CD4-positive, alpha-beta T cell treated with Interleukin-10 for 1 hour (primary cell): ENCODE data around the gene UTS2R.

ENCODE experiments used
- DNase-seq: peaks from one replicate; pipeline ENCODE4 v3.0.0-alpha.2; 2020

Gene UTS2R

DNA sequence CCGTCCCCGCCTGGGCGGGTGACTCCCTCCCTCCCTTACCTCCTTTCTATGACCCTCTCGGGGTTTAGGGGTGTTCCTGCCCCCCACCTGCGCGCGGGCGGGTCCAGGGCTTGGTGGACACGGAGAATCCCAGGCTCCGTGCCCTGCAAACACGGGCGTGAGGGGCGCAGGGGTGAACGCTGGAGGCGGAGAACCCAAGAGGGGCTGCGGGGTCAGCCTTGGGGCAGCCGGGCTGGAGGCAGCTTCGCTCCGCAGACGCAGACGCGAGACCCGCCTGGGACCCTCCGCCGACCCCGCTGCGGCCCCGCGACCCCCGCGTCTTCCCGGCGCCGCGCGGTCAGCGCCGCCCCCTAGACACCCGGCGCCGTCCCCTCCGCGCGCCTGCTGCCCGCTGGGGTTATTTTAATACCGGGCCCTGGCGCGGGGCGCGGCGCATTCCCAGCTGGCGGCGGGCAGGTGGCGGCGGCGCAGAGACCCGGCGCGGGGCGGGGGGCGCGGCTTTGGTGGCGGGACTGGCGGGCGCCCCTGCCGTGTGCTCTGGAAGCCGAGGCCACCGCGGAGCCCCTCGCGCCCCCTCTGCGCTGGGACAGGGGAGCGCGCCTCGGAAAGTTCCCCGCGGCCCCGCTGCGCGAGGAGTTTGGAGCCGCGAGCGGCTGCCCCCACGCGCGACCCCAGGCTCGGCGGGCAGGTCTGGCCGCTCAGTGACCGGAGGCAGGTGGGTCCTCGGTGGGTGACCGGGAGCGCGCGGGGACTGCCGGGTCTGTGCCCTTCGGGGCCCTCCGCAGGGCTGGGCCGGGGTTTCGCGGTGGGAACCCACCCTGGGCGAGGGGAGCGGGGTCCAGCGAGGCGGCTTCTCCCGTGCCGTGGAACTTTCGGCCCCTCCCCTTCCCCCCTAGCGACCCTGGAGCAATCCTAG, at the start of gene UTS2R:
Gene UTS2R, plus strand, starts transcription at position 433 of the 916 bp plus-strand sequence. CDS start 2,560 bp downstream, outside the sequence.
- DNase-seq = no peak

DNA sequence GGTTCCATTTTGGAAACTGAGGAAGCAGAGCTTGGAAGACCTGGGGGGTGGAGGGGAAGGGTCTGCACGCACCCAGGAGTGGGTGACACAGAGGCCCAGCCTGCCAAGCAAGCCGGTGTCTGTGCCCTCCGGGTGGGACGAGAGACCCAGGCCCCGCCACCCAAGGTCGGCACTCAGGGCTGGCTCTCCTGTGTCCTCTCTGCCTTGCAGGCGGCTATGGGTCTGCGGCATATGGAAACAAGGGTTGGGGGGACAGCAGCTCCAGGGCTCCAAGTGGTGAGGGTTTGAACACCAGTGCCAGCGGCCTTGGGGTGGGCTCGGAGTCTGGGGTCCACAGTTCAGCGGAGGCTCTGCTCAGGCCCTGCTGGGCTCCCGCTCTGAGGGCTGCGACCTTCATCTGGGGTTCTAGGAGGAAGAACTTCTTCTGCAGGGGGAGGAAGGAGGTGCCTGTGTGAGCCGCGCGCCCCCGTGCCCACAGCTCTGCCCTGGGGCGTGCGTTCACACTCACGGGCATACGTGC, 49.6 kb upstream of the UTS2R start:
- no peak for DNase-seq

DNA sequence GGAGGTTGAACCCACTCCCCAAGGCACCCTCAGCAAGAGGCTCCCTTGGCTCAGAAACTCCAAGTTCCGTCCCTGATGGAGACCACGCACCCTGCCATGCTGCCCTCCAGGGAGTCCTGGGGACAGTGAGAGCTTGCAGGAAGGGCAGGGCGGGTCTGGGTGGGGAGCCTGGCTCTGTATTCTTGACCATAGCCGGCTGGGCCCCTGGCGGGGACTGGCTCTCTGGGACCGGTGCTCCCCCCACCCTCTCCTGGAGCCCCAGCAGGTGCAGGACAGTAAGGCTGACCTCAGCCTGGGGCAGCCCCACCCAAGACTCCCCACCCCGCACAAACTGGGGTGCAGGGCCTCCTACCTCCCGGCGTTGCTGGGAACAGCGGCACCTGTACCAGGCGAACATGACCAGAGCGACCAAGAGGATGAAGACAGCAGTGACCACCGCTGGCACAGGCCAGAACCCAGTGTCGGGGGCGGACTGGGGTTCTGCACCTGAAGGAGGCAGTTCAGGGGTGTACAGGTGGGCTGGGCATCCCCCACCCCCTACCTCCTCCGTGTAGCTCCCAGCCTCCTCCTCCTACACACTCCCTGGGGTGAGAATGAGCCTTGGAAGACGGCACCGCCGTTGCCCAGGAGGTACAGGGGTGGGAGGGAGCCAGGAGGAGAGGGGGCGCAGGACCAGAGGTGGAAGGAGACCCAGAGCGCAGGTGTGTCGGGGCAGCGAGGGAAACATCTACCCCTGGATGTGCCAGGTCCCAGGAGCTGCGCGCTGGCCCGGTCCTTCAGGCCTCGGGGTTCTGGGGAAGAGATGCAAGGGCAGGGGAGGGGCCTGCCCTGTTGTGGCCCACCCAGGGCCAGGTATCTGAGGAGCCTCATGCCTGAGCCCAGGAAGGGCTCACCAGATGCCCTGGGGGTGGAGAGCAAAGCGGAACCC, 48.8 kb upstream of the UTS2R start:
- DNase-seq = no peak

DNA sequence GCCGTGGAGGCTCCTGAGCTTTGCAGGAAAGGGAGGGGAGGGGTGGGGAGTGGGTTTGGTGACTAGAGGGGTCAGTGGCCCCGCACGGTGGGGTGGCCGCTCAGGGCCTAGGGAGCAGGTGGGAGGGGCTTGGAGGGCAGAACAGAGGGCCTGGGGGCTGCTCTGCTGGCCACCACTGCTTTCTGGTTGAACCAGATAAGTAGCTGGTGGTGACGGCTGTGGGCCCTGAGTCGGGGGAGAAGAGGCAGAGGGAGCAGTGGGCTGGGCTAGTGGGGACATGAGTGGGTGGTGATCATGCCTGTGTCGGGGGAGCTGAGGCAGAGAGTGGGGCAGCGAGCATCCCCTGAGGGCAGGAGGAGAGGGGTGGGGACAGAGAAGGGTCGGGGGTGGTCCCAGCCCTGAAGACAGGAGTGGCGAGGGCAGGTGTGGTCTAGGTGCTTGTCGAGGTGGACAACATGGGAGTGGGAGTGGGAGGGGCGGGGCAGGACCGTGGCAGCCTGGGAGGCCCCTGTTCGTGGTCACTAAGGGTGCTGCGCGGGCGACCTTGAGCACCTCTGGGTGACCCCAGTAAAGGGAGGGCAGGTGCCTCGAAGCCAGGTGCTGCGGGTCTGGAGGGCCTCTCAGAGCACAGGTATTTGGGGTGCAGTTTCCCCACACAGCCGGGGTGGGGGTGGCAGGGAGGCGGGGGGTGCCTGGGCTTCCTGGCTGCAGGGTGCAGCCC, 47.9 kb upstream of the UTS2R start:
- DNase-seq = no peak

DNA sequence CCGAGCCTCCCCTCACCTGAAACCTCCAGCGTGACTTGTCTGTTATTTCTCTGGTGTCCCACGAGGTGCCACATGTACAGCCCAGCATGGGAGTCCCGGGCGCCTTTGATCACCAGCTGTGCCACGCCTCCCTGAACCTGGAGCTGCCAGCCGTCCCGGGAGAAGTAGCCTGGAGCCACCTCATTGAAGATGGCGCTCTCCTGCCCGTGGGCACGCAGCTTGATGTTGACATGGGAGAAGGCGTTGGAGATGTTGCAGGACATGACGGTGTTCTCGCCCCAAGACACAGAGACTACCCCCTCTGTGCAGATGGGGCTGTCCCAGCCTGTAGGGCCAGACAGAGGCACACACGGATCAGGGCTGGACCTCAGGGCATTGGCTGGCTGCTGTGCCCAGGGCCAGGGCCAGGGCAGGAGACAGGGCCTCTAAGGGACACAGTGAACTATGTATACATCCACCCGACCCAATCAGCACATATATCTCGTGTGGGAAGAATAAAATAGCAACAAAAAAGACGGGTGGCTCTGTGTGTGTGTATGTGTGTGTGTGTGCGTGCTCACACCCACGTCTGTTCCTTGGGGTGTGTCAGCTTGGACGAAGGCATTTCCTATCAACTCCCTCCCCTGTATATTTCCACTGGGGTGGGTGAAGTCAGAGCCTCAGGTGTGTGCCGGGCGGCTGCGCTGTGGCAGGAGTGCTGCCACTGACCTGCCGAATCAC, 46.8 kb upstream of the UTS2R start:
- no peak for DNase-seq

DNA sequence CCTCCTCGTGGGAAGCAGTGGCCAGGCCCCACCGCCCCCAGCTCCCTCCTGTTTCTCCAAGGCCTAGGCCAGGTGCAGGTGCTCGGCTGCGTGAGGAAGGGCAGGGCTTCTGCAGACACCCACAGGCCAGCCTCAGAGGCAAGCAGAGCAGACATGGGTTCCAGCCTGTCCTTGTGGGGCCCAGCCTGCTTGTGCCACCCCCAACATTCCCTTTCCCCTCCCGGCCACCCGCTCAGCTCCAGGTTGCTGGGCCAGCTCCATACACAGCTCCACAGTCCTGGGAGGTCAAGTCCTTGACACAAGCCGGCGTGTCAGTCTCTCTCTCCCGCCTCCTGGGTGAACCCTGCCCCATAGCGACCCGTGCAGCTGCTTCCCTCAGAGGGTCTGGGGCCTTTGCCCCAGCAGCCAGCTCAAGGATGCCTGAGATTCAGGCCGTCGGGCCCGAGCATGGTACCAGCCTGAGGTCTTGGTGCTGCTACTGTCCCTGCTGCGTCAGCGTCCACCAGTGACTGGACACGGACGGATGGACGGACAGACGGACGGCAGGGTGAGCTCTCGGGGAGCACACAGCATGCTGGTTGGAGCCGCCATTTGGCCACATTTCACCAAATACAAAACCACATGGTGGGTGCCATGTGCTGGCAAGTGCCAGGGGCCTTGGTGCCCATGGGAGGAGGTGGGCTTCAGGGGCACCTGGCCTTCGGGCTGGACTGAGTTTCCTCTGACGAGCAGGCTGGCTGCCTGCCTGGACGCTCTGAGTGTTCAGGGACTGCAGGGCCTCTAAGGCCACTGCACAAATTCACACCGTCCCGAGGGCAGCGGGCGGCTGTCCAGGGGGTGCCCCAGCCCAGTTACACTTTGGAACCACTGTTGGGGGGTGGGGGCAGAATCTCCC, 46.0 kb upstream of the UTS2R start:
- no peak for DNase-seq

DNA sequence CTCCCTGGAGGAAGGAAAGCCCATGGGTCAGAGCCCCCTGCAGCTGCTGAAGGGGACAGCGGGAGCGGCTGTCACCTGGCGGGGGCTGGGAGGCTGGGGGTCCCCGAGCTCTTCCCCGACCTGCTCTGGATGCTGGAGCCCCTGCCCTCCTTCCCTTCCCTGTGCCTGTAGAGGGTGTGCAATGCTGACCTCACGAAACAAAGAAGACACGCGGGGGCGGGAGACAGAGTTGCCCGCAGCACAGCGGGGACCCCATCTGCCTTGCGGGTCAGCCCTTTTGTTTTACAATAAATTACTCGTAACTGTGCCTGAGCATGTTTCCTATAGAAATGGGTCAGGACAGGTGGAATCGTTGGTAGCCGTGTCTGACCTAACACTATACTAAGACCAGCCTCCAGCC, 44.3 kb upstream of the UTS2R start:
- DNase-seq = no peak

DNA sequence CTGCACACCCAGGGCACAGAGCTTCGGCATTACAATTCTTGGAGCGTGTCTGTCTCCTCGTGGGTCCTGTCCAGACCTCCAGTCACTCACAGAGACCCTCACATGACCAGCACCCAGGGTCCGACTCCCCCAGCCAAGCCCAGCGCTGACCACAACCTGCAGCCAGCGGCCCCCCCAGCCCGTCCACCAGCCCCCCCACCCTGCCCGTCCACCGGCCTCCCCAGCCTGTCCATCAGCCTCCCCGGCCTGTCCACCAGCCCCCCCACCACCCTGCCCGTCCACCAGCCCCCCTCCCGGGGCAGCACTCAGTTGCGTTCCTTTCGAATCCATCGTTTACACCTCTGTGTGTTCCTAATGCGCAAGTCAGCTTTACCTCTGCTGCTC, 43.8 kb upstream of the UTS2R start:
- DNase-seq = no peak

DNA sequence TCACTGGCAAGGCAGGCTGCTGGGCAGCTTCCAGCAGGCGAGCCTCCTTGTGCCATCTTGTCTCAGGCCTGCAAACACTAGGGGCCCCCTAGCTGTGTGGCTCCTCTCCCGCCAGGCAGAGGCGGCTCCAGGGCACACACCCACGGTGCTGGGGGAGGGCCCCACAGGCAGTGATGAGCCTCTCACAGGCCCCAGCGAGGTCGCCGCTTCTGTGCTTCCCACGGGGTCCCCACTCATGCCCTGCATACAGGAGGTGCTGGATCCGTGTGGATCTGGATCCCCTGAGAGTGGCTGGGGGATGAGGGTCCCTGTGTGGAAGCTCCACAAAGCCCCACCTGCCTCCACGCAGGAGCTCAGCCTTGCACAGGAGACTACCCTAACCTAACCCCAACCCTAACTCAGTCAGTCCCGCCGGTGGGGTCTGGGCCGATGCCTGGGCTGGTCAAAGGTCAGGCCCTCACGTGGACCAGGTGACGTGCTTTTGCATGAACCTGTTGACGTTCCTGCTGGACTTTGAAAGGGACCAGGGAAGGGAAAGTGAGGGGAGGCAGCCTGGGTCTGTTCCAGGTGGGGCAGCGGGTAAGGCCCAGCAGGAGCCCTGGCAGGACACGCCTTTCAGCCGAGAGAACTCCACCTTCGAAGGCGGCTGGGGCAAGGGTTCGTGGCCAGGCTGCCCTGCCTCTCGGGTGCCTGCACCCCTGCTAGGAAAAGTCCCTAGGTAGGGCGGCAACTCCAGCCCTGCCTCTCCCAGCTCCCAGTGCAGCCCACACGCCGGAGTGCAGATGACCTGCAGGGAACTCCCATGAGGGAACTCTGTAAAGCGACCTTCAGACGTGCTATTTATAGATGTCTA, 43.2 kb upstream of the UTS2R start:
- no peak for DNase-seq

DNA sequence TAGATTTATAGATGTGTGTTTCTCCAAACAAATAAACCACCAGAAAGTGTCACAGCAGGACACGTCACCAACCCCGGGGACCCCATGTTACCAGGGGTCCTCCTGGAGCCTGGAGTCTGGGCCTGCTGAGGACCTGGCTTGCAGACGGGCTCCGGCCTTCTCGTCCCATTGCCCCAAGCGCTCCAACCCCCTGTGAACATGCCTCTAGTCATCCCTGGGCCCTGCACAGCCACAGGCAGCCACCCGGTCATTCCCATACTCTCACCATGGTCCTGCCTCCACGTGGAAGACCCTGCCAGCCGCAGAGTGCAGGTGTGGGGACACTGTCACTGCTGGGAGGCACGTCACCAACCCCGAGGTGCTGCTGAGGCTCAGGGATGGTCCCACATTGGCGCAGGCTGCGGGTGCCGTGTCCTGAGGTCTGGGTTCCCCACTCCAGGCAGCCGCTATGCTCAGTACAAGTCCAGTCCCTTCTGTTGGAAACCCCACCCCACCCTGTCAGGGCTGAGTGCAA, 42.5 kb upstream of the UTS2R start:
- no peak for DNase-seq

DNA sequence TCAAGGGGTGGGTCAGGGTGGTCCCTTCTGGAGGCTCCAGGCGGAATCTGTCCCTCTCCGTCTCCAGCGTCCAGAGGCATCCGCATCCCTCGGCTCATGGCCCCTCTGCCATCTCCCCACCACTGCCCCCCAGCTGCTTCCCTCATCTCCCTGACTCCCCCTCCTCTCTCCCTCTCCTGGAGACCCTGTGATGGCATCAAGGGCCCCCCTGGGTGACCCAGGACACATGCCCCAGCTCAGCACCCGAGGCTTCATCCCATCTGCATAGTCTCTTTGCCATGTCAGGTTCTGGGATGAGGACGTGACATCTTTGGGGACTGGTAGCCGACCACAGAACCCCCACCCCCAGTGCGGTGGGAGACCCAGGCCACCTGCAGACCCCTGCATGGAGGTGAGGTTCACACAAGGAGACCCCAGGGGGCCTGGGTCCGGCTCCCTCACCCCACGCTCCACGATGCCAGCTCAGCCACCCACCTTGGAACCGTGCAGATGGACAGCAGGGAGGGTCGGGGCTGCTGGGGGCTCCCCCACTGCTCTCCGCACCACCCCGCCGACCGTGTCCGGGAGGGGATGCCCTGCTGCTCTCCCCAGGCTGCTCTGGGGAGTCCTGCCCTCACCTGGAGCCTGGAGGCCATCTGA, 41.8 kb upstream of the UTS2R start:
- DNase-seq = no peak

DNA sequence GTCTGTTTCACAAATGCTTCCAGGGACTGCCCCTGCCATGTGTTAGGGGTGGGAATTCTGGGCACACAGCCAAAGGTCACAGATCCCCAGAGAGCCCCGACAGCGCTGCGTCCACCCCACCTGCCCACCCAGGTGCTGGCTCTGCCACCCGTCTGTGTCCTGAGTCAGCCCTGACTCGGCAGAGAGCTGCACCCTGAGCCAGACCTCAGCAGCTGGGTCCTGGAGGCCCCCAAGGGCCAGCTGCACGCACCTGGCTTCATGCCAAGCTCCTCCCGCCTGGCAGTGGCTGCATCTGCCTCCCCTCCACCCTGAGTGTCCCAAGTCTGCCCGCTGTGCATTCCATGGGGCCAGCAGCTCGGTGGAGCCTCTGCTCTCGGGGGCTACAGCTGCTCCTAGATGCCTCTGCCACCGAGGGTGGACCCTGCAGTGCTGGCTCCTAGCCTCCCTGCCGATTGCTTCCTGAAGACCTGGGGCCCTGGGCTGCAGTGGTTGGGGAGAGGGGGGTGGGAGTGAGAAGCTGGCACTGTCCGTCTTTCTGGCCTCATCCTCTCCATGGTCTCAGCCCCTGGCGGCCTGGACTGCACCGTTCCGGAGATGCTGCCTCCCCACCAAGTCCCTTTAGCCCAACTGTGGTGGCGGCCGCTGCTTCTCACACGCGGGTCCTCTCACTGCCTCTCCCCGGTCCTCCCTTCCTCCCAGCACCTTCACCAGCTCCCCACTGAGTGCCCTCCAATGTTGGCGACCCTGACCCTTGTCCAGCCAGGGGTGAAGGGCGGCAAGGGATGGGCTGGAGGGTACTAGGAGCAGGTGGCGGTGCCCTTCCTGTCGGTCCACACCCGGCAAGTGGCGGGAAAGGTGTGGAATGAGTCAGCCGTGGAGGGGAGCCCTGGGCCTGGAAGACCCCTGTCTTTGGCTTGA, 41.0 kb upstream of the UTS2R start:
- no peak for DNase-seq

DNA sequence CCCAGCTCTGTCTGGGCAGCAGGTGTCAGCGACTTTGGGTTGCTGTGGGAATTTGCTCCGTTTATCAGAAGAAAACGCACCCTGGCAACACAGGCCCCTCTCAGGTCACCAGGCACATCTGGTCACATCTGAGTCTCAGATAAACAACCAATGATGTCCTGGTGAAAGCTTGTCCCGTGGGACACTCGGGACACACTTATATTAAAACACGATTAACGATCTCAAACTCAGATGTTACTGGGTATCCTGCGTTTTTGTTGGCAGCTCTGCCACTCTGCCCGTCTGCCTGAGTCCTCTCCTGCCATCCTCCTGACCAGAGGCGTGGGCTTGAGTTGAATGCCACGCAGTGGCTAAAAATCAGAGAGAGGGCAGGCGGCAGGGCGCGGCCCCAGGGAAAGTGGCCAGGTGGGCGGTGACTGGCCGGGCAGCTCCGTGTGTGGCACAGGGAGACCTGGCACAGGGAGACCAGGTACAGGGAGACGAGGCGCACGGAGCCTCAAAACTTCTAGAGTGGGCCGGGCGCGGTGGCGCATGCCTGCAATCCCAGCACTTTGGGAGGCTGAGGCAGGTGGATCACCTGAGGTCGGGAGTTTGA, 40.1 kb upstream of the UTS2R start:
- no peak for DNase-seq

DNA sequence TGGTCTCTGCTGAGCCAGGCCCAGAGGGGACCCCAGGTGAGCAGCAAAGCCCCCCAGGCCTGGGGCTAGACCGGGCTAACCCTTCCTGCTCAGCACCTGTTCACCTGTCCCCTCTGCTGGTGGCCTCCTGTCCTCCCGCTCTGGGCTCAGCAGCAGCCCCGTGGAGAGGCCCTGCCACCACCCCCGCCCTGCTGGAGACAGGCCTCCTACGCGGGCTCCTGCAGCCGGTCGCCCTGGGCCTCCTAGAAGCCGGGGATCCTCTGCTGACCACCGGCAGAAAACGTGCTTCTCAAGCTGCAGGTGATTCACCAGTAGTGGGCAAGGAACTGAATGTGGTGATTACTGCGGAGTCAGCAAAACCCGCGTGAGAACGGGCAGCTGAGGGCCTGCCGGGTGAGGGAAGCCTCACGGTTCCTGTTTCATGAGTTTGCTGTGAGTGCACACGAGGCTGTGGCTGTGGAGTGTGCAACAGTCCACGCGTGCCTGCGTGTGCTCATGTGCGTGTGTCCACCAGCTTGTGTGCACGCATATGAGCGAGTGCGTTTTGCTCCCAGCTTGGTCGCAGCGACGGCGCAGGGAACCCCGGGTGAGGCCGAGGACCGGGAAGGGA, 38.8 kb upstream of the UTS2R start:
- peak; percentile 32 for DNase-seq

DNA sequence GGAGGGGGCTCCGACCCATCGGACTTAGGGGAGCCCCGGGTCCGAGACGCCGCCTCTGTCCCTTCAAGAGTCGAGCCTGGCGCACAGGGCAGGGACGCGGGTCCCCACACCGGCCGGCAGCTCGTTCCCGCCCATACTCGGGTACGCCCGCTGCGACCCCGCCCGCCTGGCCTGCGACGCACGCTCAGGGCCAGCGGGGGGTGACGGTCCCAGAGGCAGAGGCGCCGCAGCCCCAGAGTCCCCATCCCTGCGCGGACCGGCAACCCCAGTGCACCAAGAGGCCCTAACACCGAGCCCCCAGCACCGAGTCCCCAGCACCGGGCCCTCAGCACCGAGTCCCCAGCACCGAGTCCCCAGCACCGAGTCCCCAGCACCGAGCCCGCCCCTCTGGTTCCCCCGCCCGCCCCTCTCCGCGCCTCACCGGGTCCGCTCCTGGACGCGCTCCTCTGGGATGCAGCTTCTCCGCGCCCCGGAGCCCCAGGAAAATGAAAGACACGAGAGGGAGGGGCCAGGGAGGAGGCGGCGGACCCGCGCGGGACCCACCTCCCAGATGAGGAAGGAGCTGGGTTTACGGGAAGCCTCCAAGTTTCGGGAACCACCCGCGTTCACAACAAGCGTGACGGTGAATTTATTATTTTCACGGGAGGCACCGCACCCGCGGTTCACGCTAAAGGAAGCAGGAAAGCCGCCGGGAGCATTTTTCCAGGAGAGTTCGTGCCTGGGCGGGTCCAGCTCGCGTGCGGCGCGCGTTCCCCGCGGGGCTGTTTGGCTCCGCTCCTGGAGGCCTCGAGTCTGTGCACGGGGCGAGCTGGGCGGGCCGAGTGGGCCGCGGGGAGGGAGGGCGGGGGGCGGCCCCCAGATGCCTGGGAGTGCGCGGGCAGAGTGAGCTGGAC, 38.0 kb upstream of the UTS2R start, which contains the start of gene SECTM1:
Gene SECTM1, minus strand, starts transcription at position 488 of the 893 bp plus-strand sequence. CDS start 6,526 bp downstream, outside the sequence.
- DNase-seq = peak; percentile 40

DNA sequence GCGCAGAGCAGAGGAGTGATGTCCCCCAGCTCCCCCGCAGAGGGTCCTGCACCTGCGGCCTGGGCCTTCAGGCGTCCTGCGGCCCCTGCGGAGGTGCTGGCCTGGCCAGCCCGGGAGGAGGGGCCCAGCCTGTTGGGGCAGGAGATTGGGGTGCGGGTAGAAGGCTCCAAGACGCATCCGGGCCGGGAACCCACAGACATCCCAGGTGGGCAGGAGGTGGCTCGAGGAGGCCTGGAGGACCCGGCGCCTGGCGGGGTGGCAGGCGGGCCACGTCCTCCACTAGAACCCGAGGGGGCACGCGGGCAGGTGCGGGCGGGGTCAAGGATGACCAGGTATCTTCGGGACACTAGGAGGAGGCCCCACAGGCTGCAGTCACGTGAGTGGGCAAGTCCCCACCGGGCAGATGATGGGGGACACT, 37.4 kb upstream of the UTS2R start:
- DNase-seq = no peak
